SK-N-SH (cell line): ENCODE results near the gene RAB3C. TPM values are rescaled to one million over a fixed set of nuclear protein-coding genes. Genes with fewer than 3 reads are reported as not detected.

ENCODE experiments used
- CTCF ChIA-PET: fragments of 300-600, 350-600 bp; formaldehyde crosslinking; extraction: SDS; loops from one replicate; lab custom pipeline; 2021; lab: Yijun Ruan, JAX
- POLR2A ChIA-PET: fragments of 350-600 bp; sonication (Branson Sonifier 250); formaldehyde crosslinking; extraction: SDS; loops from one replicate; lab custom pipeline; 2020; ENCODE audit warnings: antibody characterized with exemption, inconsistent platforms; lab: Yijun Ruan, JAX
- DNase-seq: peaks from one replicate; pipeline ENCODE4 v3.0.0; 2012
- H2AFZ ChIP-seq: fragments of 200-600 bp; sonication (generic); 2 replicates; pipeline ENCODE4 v1.8.1; 2016; ENCODE audit warnings: antibody characterized with exemption, mild to moderate bottlenecking, low read depth
- H3F3A ChIP-seq: fragments of 200-600 bp; sonication (generic); replicated peaks from 2 replicates; pipeline ENCODE3; 2016; ENCODE audit warnings: antibody characterized with exemption, mild to moderate bottlenecking; ENCODE audit not compliant: insufficient read depth
- H3K27ac ChIP-seq, 2 experiments: fragments of 200-500 bp in 1 of 2; fragments of 200-600 bp in 1 of 2; sonication (Bioruptor generic) in 1 of 2; sonication (generic), shearing (Covaris generic) in 1 of 2; 2 replicates each; pipeline versions ENCODE4 v1.5.1 to v1.6.1; 2014 to 2016; ENCODE audit warnings: low read depth in 2 of 2, inconsistent platforms in 1 of 2, low read length in 1 of 2, mild to moderate bottlenecking in 1 of 2, mixed read lengths in 1 of 2
- H3K27me3 ChIP-seq: fragments of 200-600 bp; sonication (generic), shearing (Covaris generic); 2 replicates; pipeline ENCODE4 v1.6.1; 2016; ENCODE audit warnings: mixed run types; ENCODE audit not compliant: insufficient read depth
- H3K36me3 ChIP-seq, 2 experiments: fragments of 200-500 bp in 1 of 2; fragments of 200-600 bp in 1 of 2; sonication (Bioruptor generic) in 1 of 2; sonication (generic) in 1 of 2; replicated peaks in 1 of 2; 2 replicates each; pipeline versions ENCODE3 to v1.5.1; 2014 to 2016; ENCODE audit warnings: low read length in 1 of 2, mild to moderate bottlenecking in 1 of 2; ENCODE audit not compliant: insufficient read depth in 2 of 2, control insufficient read depth in 1 of 2
- H3K4me1 ChIP-seq, 2 experiments: fragments of 200-500 bp in 1 of 2; fragments of 200-600 bp in 1 of 2; sonication (Bioruptor generic) in 1 of 2; sonication (generic), shearing (Covaris generic) in 1 of 2; 2 replicates each; pipeline versions ENCODE4 v1.5.1 to v1.6.1; 2014 to 2016; ENCODE audit warnings: low read depth in 1 of 2, low read length in 1 of 2, mixed run types in 1 of 2; ENCODE audit not compliant: insufficient read depth in 2 of 2, control insufficient read depth in 1 of 2
- H3K4me2 ChIP-seq: fragments of 200-600 bp; sonication (generic), shearing (Covaris generic); 2 replicates; pipeline ENCODE4 v1.6.1; 2017; ENCODE audit warnings: mixed run types
- H3K4me3 ChIP-seq, 2 experiments: fragments of 200-500 bp in 1 of 2; fragments of 200-600 bp in 1 of 2; sonication (Bioruptor generic) in 1 of 2; sonication (generic), shearing (Covaris generic) in 1 of 2; 2 replicates each; pipeline versions ENCODE4 v1.5.1 to v1.8.1; 2014 to 2016; ENCODE audit warnings: low read depth in 2 of 2, inconsistent platforms in 1 of 2, low read length in 1 of 2, mild to moderate bottlenecking in 1 of 2, mixed read lengths in 1 of 2, moderate library complexity in 1 of 2
- H3K79me2 ChIP-seq: fragments of 200-600 bp; sonication (generic); 2 replicates; pipeline ENCODE4 v1.8.1; 2017; ENCODE audit warnings: mild to moderate bottlenecking; ENCODE audit not compliant: insufficient read depth
- H3K9ac ChIP-seq: fragments of 200-600 bp; sonication (generic); 2 replicates; pipeline ENCODE4 v1.6.1; 2017; ENCODE audit warnings: mixed run types
- H3K9me2 ChIP-seq: fragments of 200-600 bp; sonication (generic); 2 replicates; pipeline ENCODE4 v1.6.1; 2017; ENCODE audit warnings: mixed run types
- H3K9me3 ChIP-seq: fragments of 200-600 bp; sonication (generic); 2 replicates; pipeline ENCODE4 v1.6.1; 2017; ENCODE audit warnings: mixed run types, mild to moderate bottlenecking, moderate library complexity
- H4K20me1 ChIP-seq: fragments of 200-600 bp; sonication (generic); 2 replicates; pipeline ENCODE4 v1.6.1; 2017; ENCODE audit warnings: mild to moderate bottlenecking, mixed run types; ENCODE audit not compliant: insufficient read depth
- CTCF ChIP-seq: fragments of 200-600 bp; sonication (generic); IDR thresholded peaks from 2 replicates; pipeline ENCODE4 v1.6.1; 2017; ENCODE audit warnings: antibody characterized with exemption, mild to moderate bottlenecking, moderate library complexity
- ELF1 ChIP-seq: IDR thresholded peaks from 2 replicates; pipeline ENCODE4 v1.4.0; 2012
- EZH2phosphoT487 ChIP-seq: fragments of 200-600 bp; sonication (generic); IDR thresholded peaks from 2 replicates; pipeline ENCODE4 v1.6.1; 2017; ENCODE audit warnings: low read depth, mixed run types, mild to moderate bottlenecking, antibody characterized with exemption, moderate library complexity, borderline replicate concordance
- FOSL2 ChIP-seq: IDR thresholded peaks from 2 replicates; pipeline ENCODE4 v1.4.0; 2012; ENCODE audit warnings: low read depth, mild to moderate bottlenecking, moderate library complexity, borderline replicate concordance
- FOXM1 ChIP-seq: IDR thresholded peaks from 2 replicates; pipeline ENCODE4 v1.4.0; 2012; ENCODE audit warnings: low read depth, mild to moderate bottlenecking
- GABPA ChIP-seq: IDR thresholded peaks from 2 replicates; pipeline ENCODE4 v1.4.0; 2012; ENCODE audit warnings: low read depth, mild to moderate bottlenecking
- IRF3 ChIP-seq: fragments of 150-350 bp; IDR thresholded peaks from 2 replicates; pipeline ENCODE4 v1.6.1; 2016; ENCODE audit warnings: mild to moderate bottlenecking, low read depth, low read length
- JUND ChIP-seq: IDR thresholded peaks from 2 replicates; pipeline ENCODE4 v1.4.0; 2012
- MXI1 ChIP-seq: IDR thresholded peaks from 2 replicates; pipeline ENCODE4 v1.6.1; 2012; ENCODE audit warnings: mild to moderate bottlenecking, low read depth, low read length, improper control_type of control experiment
- NFIC ChIP-seq: IDR thresholded peaks from 2 replicates; pipeline ENCODE4 v1.4.0; 2012; ENCODE audit warnings: borderline replicate concordance
- NRF1 ChIP-seq: IDR thresholded peaks from 2 replicates; pipeline ENCODE4 v1.6.1; 2012; ENCODE audit warnings: low read depth, mild to moderate bottlenecking, low read length
- RCOR1 ChIP-seq: fragments of 150-350 bp; IDR thresholded peaks from 2 replicates; pipeline ENCODE4 v1.6.1; 2017; ENCODE audit warnings: antibody characterized with exemption, low read length
- RFX5 ChIP-seq: IDR thresholded peaks from 2 replicates; pipeline ENCODE4 v1.6.1; 2012; ENCODE audit warnings: mild to moderate bottlenecking, improper control_type of control experiment, low read length
- SIN3A ChIP-seq: IDR thresholded peaks from 2 replicates; pipeline ENCODE4 v1.6.1; 2012; ENCODE audit warnings: low read depth, mild to moderate bottlenecking, low read length, moderate library complexity, borderline replicate concordance
- SMC3 ChIP-seq: IDR thresholded peaks from 2 replicates; pipeline ENCODE4 v1.6.1; 2012; ENCODE audit warnings: low read depth, low read length, improper control_type of control experiment
- TAF1 ChIP-seq: IDR thresholded peaks from 2 replicates; pipeline ENCODE4 v1.6.1; 2012; ENCODE audit warnings: low read depth, mild to moderate bottlenecking, low read length, moderate library complexity, borderline replicate concordance
- TEAD4 ChIP-seq: IDR thresholded peaks from 2 replicates; pipeline ENCODE4 v1.4.0; 2012; ENCODE audit warnings: mild to moderate bottlenecking, borderline replicate concordance; ENCODE audit not compliant: insufficient read depth
- USF2 ChIP-seq: fragments of 150-350 bp; IDR thresholded peaks from 2 replicates; pipeline ENCODE4 v1.6.1; 2017; ENCODE audit warnings: antibody characterized with exemption, low read length, low read depth, borderline replicate concordance
- YY1 ChIP-seq: IDR thresholded peaks from 2 replicates; pipeline ENCODE4 v1.4.0; 2012; ENCODE audit warnings: low read depth, mild to moderate bottlenecking
- WGBS: methylation state at CpG from one replicate; pipeline ENCODE4 v1.1.6; 2017; ENCODE audit warnings: low lambda C conversion rate; 5-methylcytosine and 5-hydroxymethylcytosine counted together
- polyA plus RNA-seq, 3 experiments: library from polyadenylated mRNA; depleted of rRNA; stranded (reverse); fragments of >200 nt; gene quantifications; 2 replicates each; pipeline ENCODE4 v1.2.3, GENCODE V29; 2012
- TF ChIP-seq, protein P1 (sequence below): IDR thresholded peaks from 2 replicates; pipeline ENCODE4 v1.4.0; 2012; ENCODE audit warnings: low read depth
- TF ChIP-seq, protein P2 (sequence below): IDR thresholded peaks from 2 replicates; pipeline ENCODE4 v1.4.0; 2012; ENCODE audit warnings: low read depth, borderline replicate concordance
- TF ChIP-seq, protein P3 (sequence below): IDR thresholded peaks from 2 replicates; pipeline ENCODE4 v1.6.1; 2012; ENCODE audit warnings: mild to moderate bottlenecking, low read depth, low read length, moderate library complexity

RAB3C gene
- polyA plus RNA-seq, 1 of the 3 experiments (the other 2 are of a cell fraction), result 0.03 TPM

DNA sequence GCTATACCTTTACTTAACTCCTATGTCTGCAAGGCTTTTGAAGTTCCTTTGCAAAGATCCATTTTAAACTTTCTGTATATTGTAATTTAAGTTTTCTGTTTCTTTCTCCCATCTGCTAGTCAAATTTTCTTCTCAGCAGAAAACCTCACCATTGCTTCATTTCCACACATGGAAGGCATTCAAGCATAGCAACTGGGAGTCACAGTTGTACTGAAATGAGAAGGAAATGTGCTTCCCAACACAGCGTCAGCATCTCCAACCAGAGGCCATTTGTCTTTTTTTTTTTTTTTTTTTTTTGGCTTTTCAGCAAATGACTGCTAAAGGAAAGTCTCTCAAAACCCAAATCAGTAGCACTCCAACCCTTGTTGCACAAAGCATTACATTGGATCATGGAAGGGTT lies 92.5 kb downstream of the RAB3C start (continued):
- TF ChIP-seq TEAD4 (no peak), GABPA (no peak), SIN3A (no peak), IRF3 (no peak), FOXM1 (no peak), SMC3 (no peak), NRF1 (no peak)
- TF ChIP-seq, all 33 proteins: peak for 0

GRCh38 chr5:58677650-58678049 lies 94.8 kb downstream of the RAB3C start:
- H3K9ac ChIP-seq, result no peak overlapping the region
- no peak overlapping the region for H2AFZ ChIP-seq
- H3K79me2 ChIP-seq, result no peaks in the 10 kb centered on the region
- DNase-seq, result no peak
- H3K27me3 ChIP-seq, result no peaks in the 10 kb centered on the region
- no peak for TF ChIP-seq SIN3A
- TF ChIP-seq RFX5, result no peak
- no peak for TF ChIP-seq NFIC
- no peak for TF ChIP-seq MXI1
- TF ChIP-seq JUND, result no peak
- TF ChIP-seq USF2, result no peak
- TF ChIP-seq IRF3, result no peak
- TF ChIP-seq RCOR1, result no peak
- no peak for TF ChIP-seq ELF1
- TF ChIP-seq, protein P1, sequence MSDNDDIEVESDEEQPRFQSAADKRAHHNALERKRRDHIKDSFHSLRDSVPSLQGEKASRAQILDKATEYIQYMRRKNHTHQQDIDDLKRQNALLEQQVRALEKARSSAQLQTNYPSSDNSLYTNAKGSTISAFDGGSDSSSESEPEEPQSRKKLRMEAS, result no peak
- TF ChIP-seq, protein P2, sequence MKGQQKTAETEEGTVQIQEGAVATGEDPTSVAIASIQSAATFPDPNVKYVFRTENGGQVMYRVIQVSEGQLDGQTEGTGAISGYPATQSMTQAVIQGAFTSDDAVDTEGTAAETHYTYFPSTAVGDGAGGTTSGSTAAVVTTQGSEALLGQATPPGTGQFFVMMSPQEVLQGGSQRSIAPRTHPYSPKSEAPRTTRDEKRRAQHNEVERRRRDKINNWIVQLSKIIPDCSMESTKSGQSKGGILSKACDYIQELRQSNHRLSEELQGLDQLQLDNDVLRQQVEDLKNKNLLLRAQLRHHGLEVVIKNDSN, result no peak
- TF ChIP-seq SMC3, result no peak
- TF ChIP-seq YY1, result no peak
- no peak for TF ChIP-seq TAF1
- no peak for TF ChIP-seq CTCF
- no peak for TF ChIP-seq FOSL2
- TF ChIP-seq EZH2phosphoT487, result no peak
- no peak for TF ChIP-seq FOXM1
- TF ChIP-seq, protein P3, sequence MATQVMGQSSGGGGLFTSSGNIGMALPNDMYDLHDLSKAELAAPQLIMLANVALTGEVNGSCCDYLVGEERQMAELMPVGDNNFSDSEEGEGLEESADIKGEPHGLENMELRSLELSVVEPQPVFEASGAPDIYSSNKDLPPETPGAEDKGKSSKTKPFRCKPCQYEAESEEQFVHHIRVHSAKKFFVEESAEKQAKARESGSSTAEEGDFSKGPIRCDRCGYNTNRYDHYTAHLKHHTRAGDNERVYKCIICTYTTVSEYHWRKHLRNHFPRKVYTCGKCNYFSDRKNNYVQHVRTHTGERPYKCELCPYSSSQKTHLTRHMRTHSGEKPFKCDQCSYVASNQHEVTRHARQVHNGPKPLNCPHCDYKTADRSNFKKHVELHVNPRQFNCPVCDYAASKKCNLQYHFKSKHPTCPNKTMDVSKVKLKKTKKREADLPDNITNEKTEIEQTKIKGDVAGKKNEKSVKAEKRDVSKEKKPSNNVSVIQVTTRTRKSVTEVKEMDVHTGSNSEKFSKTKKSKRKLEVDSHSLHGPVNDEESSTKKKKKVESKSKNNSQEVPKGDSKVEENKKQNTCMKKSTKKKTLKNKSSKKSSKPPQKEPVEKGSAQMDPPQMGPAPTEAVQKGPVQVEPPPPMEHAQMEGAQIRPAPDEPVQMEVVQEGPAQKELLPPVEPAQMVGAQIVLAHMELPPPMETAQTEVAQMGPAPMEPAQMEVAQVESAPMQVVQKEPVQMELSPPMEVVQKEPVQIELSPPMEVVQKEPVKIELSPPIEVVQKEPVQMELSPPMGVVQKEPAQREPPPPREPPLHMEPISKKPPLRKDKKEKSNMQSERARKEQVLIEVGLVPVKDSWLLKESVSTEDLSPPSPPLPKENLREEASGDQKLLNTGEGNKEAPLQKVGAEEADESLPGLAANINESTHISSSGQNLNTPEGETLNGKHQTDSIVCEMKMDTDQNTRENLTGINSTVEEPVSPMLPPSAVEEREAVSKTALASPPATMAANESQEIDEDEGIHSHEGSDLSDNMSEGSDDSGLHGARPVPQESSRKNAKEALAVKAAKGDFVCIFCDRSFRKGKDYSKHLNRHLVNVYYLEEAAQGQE, result no peak
- TF ChIP-seq TEAD4, result no peak
- TF ChIP-seq, all 33 proteins: peak for 0
- no peak overlapping the region for H3K27ac ChIP-seq
- POLR2A ChIA-PET, result no interaction called here
- H3K4me2 ChIP-seq, result no peak overlapping the region
- peaks cover 0 to 2% of the 10 kb centered on the region in 2 experiments; a peak in 2 of 4 replicates for H3K4me1 ChIP-seq
- no peaks in the 10 kb centered on the region for H3K9me2 ChIP-seq
- H4K20me1 ChIP-seq, result no peaks in the 10 kb centered on the region
- no peak overlapping the region for H3K4me3 ChIP-seq
- WGBS, result 40% methylated on average over 2 of the region's 2 CpGs
- H3F3A ChIP-seq, result no peaks in the 10 kb centered on the region
- no peaks in the 10 kb centered on the region for H3K36me3 ChIP-seq
- CTCF ChIA-PET, result interaction anchor here (0.7 to 2.1 kb wide), 3 partner anchors 25 to 209 kb away, joined by 3 to 5 read pairs (median 4); no protein-coding TSS in a partner anchor
- no peaks in the 10 kb centered on the region for H3K9me3 ChIP-seq
